HG02840 (cell line): ENCODE results near the gene ABI1.
"Not testable (repeated sequence)": the region's sequence is repeated elsewhere in the genome, so short reads cannot be mapped to it uniquely, and the experiment has no call there.

ENCODE experiments used
- ATAC-seq: cut with Tn5 transposase; IDR thresholded peaks from one replicate; pipeline ENCODE4 v1.9.1; 2021; ENCODE audit warnings: mild to moderate bottlenecking, moderate library complexity, moderate number of reproducible peaks; ENCODE audit not compliant: unreplicated experiment, low FRiP score

The ABI1 gene

GRCh38 chr10:26860443-26861204 is at the start of gene ABI1:
ABI1 (minus strand) TSS chr10:26860958; CDS start chr10:26860863, 95 bp downstream.
- peak; percentile 59 for ATAC-seq

GRCh38 chr10:26909753-26910152 is 49.0 kb upstream of the ABI1 start:
- ATAC-seq: no peak

- not testable (repeated sequence) for ATAC-seq
Measured at GRCh38 chr10:26905253-26905781, 44.6 kb upstream of the ABI1 start.

GRCh38 chr10:26903431-26904217 is 42.9 kb upstream of the ABI1 start:
- ATAC-seq: no peak

- peak; percentile 77 for ATAC-seq
Measured at GRCh38 chr10:26892306-26892923, 31.7 kb upstream of the ABI1 start.

GRCh38 chr10:26890956-26891355 is 30.2 kb upstream of the ABI1 start:
- ATAC-seq: no peak

- ATAC-seq: no peak
Measured at GRCh38 chr10:26887611-26888215, 27.0 kb upstream of the ABI1 start.

GRCh38 chr10:26881600-26882331 is 21.0 kb upstream of the ABI1 start:
- ATAC-seq: no peak

- ATAC-seq: no peak
Measured at GRCh38 chr10:26879744-26880143, 19.0 kb upstream of the ABI1 start.

GRCh38 chr10:26870766-26871165 is 10.0 kb upstream of the ABI1 start:
- no peak for ATAC-seq

GRCh38 chr10:26869528-26869927 is 8.8 kb upstream of the ABI1 start:
- ATAC-seq: no peak

- ATAC-seq: no peak
Measured at GRCh38 chr10:26863351-26864076, 2.8 kb upstream of the ABI1 start.

- ATAC-seq: no peak
Measured at GRCh38 chr10:26861205-26861998, 644 bp upstream of the ABI1 start.

GRCh38 chr10:26860102-26860442 is 686 bp downstream of the ABI1 start:
- peak; percentile 21 for ATAC-seq

- no peak for ATAC-seq
Measured at GRCh38 chr10:26859241-26860101, 1.3 kb downstream of the ABI1 start.

- ATAC-seq: no peak
Measured at GRCh38 chr10:26858707-26859034, 2.1 kb downstream of the ABI1 start.

- no peak for ATAC-seq
Measured at GRCh38 chr10:26857991-26858706, 2.6 kb downstream of the ABI1 start.
